Neuronal stem cell (in vitro differentiated cells): ENCODE results near the gene PRKD1.

Experiments used
- DNase-seq: peaks from one replicate; pipeline ENCODE4 v3.0.0-alpha.2; 2013; ENCODE audit warnings: low spot score
- H2AFZ ChIP-seq: one replicate; pipeline ENCODE4 v1.6.1; 2013; ENCODE audit warnings: mild to moderate bottlenecking, low read length, inconsistent platforms
- H2AK5ac ChIP-seq: 2 replicates; pipeline ENCODE4 v1.6.1; 2013; ENCODE audit warnings: low read depth, mild to moderate bottlenecking, inconsistent platforms, low read length, moderate library complexity, mixed read lengths
- H2BK120ac ChIP-seq: 2 replicates; pipeline ENCODE4 v1.6.1; 2013; ENCODE audit warnings: low read depth, mild to moderate bottlenecking, inconsistent platforms, low read length, moderate library complexity, mixed read lengths
- H2BK12ac ChIP-seq: one replicate; pipeline ENCODE4 v1.6.1; 2013; ENCODE audit warnings: low read length, inconsistent platforms
- H2BK15ac ChIP-seq: 2 replicates; pipeline ENCODE4 v1.6.1; 2013; ENCODE audit warnings: mild to moderate bottlenecking, low read length, inconsistent platforms, mixed read lengths
- H2BK5ac ChIP-seq: one replicate; pipeline ENCODE4 v1.6.1; 2013; ENCODE audit warnings: inconsistent platforms, mild to moderate bottlenecking, low read length, moderate library complexity
- H3K14ac ChIP-seq: one replicate; pipeline ENCODE4 v1.6.1; 2013; ENCODE audit warnings: low read length, inconsistent platforms
- H3K18ac ChIP-seq: 2 replicates; pipeline ENCODE4 v1.6.1; 2013; ENCODE audit warnings: low read length, inconsistent platforms
- H3K23ac ChIP-seq: 2 replicates; pipeline ENCODE4 v1.6.1; 2013; ENCODE audit warnings: low read depth, mild to moderate bottlenecking, mixed read lengths, low read length, inconsistent platforms; ENCODE audit not compliant: poor library complexity
- H3K27ac ChIP-seq: replicated peaks from 3 replicates; pipeline ENCODE4 v1.5.1; 2013; ENCODE audit warnings: low read length, inconsistent platforms
- H3K27me3 ChIP-seq, 3 experiments: 2 replicates each; pipeline ENCODE4 v1.6.1; 2013; ENCODE audit warnings: low read length in 3 of 3, mild to moderate bottlenecking in 2 of 3, inconsistent platforms in 1 of 3, low read depth in 1 of 3, mixed read lengths in 1 of 3, moderate library complexity in 1 of 3; ENCODE audit not compliant: control insufficient read depth in 3 of 3, insufficient read depth in 3 of 3
- H3K36me3 ChIP-seq, 2 donors: replicated peaks in 1 of 2; 2 replicates each; pipeline ENCODE4 v1.6.1; 2013; ENCODE audit warnings: low read length in 2 of 2; ENCODE audit not compliant: control insufficient read depth in 2 of 2, insufficient read depth in 2 of 2
- H3K4ac ChIP-seq: 2 replicates; pipeline ENCODE4 v1.6.1; 2013; ENCODE audit warnings: inconsistent platforms, mild to moderate bottlenecking, low read length, moderate library complexity
- H3K4me1 ChIP-seq, 2 donors: 1 replicate in 1 of 2; 2 replicates in 1 of 2; pipeline ENCODE4 v1.6.1; 2013; ENCODE audit warnings: low read length in 2 of 2, low read depth in 1 of 2; ENCODE audit not compliant: control insufficient read depth in 2 of 2, insufficient read depth in 1 of 2
- H3K4me2 ChIP-seq: one replicate; pipeline ENCODE4 v1.6.1; 2013; ENCODE audit warnings: mild to moderate bottlenecking, low read length, inconsistent platforms; ENCODE audit not compliant: insufficient read depth, poor library complexity, severe bottlenecking
- H3K4me3 ChIP-seq, 2 donors: 2 replicates each; pipeline ENCODE4 v1.5.1; 2013; ENCODE audit warnings: low read length in 2 of 2, mild to moderate bottlenecking in 2 of 2, inconsistent platforms in 1 of 2, moderate library complexity in 1 of 2
- H3K79me1 ChIP-seq: one replicate; pipeline ENCODE4 v1.6.1; 2013; ENCODE audit warnings: low read depth, mild to moderate bottlenecking, inconsistent platforms, low read length, moderate library complexity
- H3K9ac ChIP-seq: one replicate; pipeline ENCODE4 v1.6.1; 2013; ENCODE audit warnings: mild to moderate bottlenecking, low read depth, low read length, inconsistent platforms; ENCODE audit not compliant: poor library complexity
- H3K9me3 ChIP-seq, 2 donors: replicated peaks in 1 of 2; 2 replicates each; pipeline versions ENCODE3 to v1.6.1; 2013; ENCODE audit warnings: low read length in 2 of 2, mild to moderate bottlenecking in 2 of 2, inconsistent platforms in 1 of 2, low read depth in 1 of 2, mixed read lengths in 1 of 2, moderate library complexity in 1 of 2; ENCODE audit not compliant: control insufficient read depth in 2 of 2, insufficient read depth in 1 of 2
- H4K8ac ChIP-seq: one replicate; pipeline ENCODE4 v1.6.1; 2013; ENCODE audit warnings: low read depth, mild to moderate bottlenecking, inconsistent platforms, low read length, moderate library complexity
- H4K91ac ChIP-seq: one replicate; pipeline ENCODE4 v1.6.1; 2013; ENCODE audit warnings: low read length, low read depth, mild to moderate bottlenecking, inconsistent platforms; ENCODE audit not compliant: poor library complexity
- WGBS, 2 donors: extraction: QIAGEN DNeasy Blood & Tissue Kit; methylation state at CpG; one replicate each; pipeline ENCODE4 v1.1.7; 2013; ENCODE audit warnings: missing lambda C conversion rate in 2 of 2, mixed read lengths in 1 of 2; ENCODE audit not compliant: insufficient read length in 2 of 2, insufficient replicate concordance in 1 of 2; ENCODE audit errors: extremely low coverage in 2 of 2; 5-methylcytosine and 5-hydroxymethylcytosine counted together

The PRKD1 gene

GRCh38 chr14:29603696-29604095 lies 324.0 kb downstream of the PRKD1 start:
- Histone ChIP-seq H3K36me3 (no peaks in the 10 kb centered on the region), H4K8ac (no peak overlapping the region), H3K4ac (no peak overlapping the region), H3K4me2 (no peak overlapping the region), H3K4me1 (peaks cover 0 to 5% of the 10 kb centered on the region in 2 donors), H4K91ac (no peak overlapping the region), H2BK5ac (no peak overlapping the region), H2BK12ac (no peak overlapping the region), H2BK120ac (no peak overlapping the region), H3K4me3 (no peak overlapping the region), H3K18ac (no peak overlapping the region), H2AFZ (no peak overlapping the region), H3K27me3 (no peaks in the 10 kb centered on the region), H2AK5ac (no peak overlapping the region), H3K79me1 (no peaks in the 10 kb centered on the region), H3K9me3 (no peaks in the 10 kb centered on the region), H3K9ac (no peak overlapping the region), H3K27ac (no peak overlapping the region), H3K23ac (no peak overlapping the region), H2BK15ac (no peak overlapping the region), H3K14ac (no peak overlapping the region)
- DNase-seq: no peak
- no CpG with 5 or more reads among the region's 3 CpGs for WGBS, 2 donors

DNA sequence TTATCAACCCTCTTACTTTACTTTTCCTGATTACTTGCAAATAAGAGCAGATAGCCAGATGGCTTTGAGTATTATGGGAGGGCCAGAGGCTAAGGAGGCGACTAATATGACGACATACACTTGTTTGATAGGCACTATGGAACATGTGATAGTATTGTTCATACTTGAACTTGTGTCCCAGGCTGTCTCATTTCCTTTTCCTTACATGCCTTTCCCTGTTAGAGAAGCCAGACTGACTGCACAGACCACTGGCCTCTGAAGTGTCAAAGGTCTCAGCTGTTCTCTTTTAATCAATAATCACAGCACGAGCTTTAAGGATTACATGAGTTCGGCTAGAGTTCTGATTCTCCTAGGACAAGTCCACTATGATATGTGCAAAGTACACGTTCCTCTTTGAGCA lies 326.0 kb downstream of the PRKD1 start:
- Histone ChIP-seq H3K4me1 (peaks cover 0 to 5% of the 10 kb centered on the region in 2 donors), H3K79me1 (no peaks in the 10 kb centered on the region), H2BK15ac (no peak overlapping the region), H3K27ac (no peak overlapping the region), H2BK5ac (no peak overlapping the region), H3K4me3 (no peak overlapping the region), H4K91ac (no peak overlapping the region), H3K4me2 (no peak overlapping the region), H3K23ac (no peak overlapping the region), H2BK12ac (no peak overlapping the region), H3K9ac (no peak overlapping the region), H3K4ac (no peak overlapping the region), H2AFZ (no peak overlapping the region), H3K36me3 (no peaks in the 10 kb centered on the region), H3K9me3 (no peaks in the 10 kb centered on the region), H4K8ac (no peak overlapping the region), H3K18ac (no peak overlapping the region), H2AK5ac (no peak overlapping the region), H2BK120ac (no peak overlapping the region), H3K14ac (no peak overlapping the region), H3K27me3 (no peaks in the 10 kb centered on the region)
- no peak for DNase-seq
- no CpG with 5 or more reads among the region's 5 CpGs for WGBS, 2 donors

DNA sequence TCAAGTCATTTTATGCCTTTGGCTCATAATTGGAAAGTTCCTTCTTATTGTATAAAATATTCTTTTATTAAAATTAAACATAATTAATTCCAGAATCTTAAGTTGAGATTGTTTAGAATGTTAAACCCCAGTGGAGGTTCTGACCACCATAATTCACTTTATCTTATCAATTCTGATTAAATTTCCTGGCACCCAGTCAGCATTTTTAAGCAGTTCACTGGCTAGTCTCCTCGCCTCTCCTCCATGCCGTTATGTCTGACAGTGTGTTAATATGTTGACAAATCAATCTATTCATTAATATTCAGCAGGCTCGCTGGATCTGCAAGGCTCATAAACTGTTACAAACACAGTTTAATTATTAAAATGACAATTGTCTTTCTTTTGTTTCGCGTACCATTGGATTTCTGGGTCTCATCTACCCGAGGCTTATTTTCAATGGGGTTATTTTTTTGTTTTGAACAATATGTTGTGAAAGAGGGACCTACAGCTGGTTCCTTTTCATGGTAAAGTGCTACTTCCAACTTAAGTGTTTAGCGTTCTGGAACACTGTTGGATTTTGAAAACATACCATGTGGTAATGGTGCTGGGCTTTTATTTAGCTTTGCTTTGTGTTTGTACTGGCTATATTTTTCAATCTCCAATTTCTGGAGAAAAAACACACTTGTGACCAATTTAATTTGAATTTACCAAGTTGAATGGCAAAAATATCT lies 339.7 kb downstream of the PRKD1 start:
- Histone ChIP-seq H3K4me2 (no peak overlapping the region), H3K23ac (no peak overlapping the region), H4K8ac (no peak overlapping the region), H2BK12ac (no peak overlapping the region), H2BK15ac (no peak overlapping the region), H4K91ac (no peak overlapping the region), H2BK5ac (no peak overlapping the region), H3K27ac (no peak overlapping the region), H3K4ac (no peak overlapping the region), H2BK120ac (no peak overlapping the region), H3K18ac (no peak overlapping the region), H3K4me1 (peaks cover 4 to 11% of the 10 kb centered on the region in 2 donors), H3K9me3 (no peaks in the 10 kb centered on the region), H3K4me3 (no peak overlapping the region), H3K36me3 (no peaks in the 10 kb centered on the region), H2AFZ (no peak overlapping the region), H3K9ac (no peak overlapping the region), H3K14ac (no peak overlapping the region), H3K27me3 (no peaks in the 10 kb centered on the region), H3K79me1 (no peaks in the 10 kb centered on the region), H2AK5ac (no peak overlapping the region)
- no CpG with 5 or more reads among the region's 7 CpGs for WGBS, 2 donors
- no peak for DNase-seq

GRCh38 chr14:29587046-29587445 lies 340.6 kb downstream of the PRKD1 start:
- Histone ChIP-seq H3K4me3 (no peak overlapping the region), H2BK120ac (no peak overlapping the region), H2BK12ac (no peak overlapping the region), H4K91ac (no peak overlapping the region), H3K4me1 (peaks cover 4 to 11% of the 10 kb centered on the region in 2 donors), H2AFZ (no peak overlapping the region), H3K79me1 (no peaks in the 10 kb centered on the region), H3K4me2 (no peak overlapping the region), H3K9me3 (no peaks in the 10 kb centered on the region), H2BK5ac (no peak overlapping the region), H3K36me3 (no peaks in the 10 kb centered on the region), H3K18ac (no peak overlapping the region), H3K27me3 (no peaks in the 10 kb centered on the region), H3K23ac (no peak overlapping the region), H3K9ac (no peak overlapping the region), H4K8ac (no peak overlapping the region), H2AK5ac (no peak overlapping the region), H3K4ac (no peak overlapping the region), H3K14ac (no peak overlapping the region), H2BK15ac (no peak overlapping the region), H3K27ac (no peak overlapping the region)
- WGBS, 2 donors: no CpG with 5 or more reads among the region's 2 CpGs
- no peak for DNase-seq
